Stimulated activated effector memory CD8-positive, alpha-beta T cell treated with anti-CD3 and anti-CD28 coated beads, Interleukin-12 subunit alpha, Interleukin-12 subunit beta, amount 100 ng/mL, for 72 hours (primary cell): Measurements from ENCODE around the gene IREB2.
"Not testable (repeated sequence)": the region's sequence is repeated elsewhere in the genome, so short reads cannot be mapped to it uniquely, and the experiment has no call there.

ENCODE experiments used
- ATAC-seq: fragments of 150-1000 bp; cut with Tn5 transposase; 2 replicates; pipeline ENCODE4 v1.10.0; 2021
- DNase-seq, 2 donors: peaks; one replicate each; pipeline ENCODE4 v3.0.0; 2021 to 2022; ENCODE audit warnings: low spot score in 2 of 2
- H3K27ac Mint-ChIP-seq: one replicate; pipeline ENCODE4 v1.8.0; 2022; ENCODE audit warnings: mild to moderate bottlenecking, mixed read lengths
- H3K36me3 Mint-ChIP-seq: one replicate; pipeline ENCODE4 v1.8.0; 2022; ENCODE audit warnings: mild to moderate bottlenecking, mixed read lengths
- H3K4me1 Mint-ChIP-seq: one replicate; pipeline ENCODE4 v1.8.0; 2022; ENCODE audit warnings: mixed read lengths
- H3K4me3 Mint-ChIP-seq: one replicate; pipeline ENCODE4 v1.8.0; 2022; ENCODE audit warnings: mild to moderate bottlenecking, mixed read lengths
- H3K9me3 Mint-ChIP-seq: one replicate; pipeline ENCODE4 v1.8.0; 2022; ENCODE audit warnings: mixed read lengths

The IREB2 gene

GRCh38 chr15:78527325-78527724 lies 89.3 kb downstream of the IREB2 start:
- H3K4me1 Mint-ChIP-seq = no peaks in the 10 kb centered on the region
- DNase-seq = no peak
- H3K9me3 Mint-ChIP-seq = no peaks in the 10 kb centered on the region
- H3K4me3 Mint-ChIP-seq = no peak overlapping the region
- H3K27ac Mint-ChIP-seq = no peak overlapping the region
- no peak for ATAC-seq
- no peaks in the 10 kb centered on the region for H3K36me3 Mint-ChIP-seq

- DNase-seq (no peak), ATAC-seq (no peak)
- Mint-ChIP-seq H3K36me3 (no peaks in the 10 kb centered on the region), H3K4me3 (no peak overlapping the region), H3K9me3 (no peaks in the 10 kb centered on the region), H3K4me1 (no peaks in the 10 kb centered on the region), H3K27ac (no peak overlapping the region)
Measured at GRCh38 chr15:78533331-78533730, 95.3 kb downstream of the IREB2 start.

- Mint-ChIP-seq H3K27ac (no peak overlapping the region), H3K4me1 (no peaks in the 10 kb centered on the region), H3K4me3 (no peak overlapping the region), H3K36me3 (peaks cover 17% of the 10 kb centered on the region), H3K9me3 (no peaks in the 10 kb centered on the region)
- ATAC-seq (no peak), DNase-seq (no peak)
Measured at GRCh38 chr15:78536134-78536533, 98.1 kb downstream of the IREB2 start.

GRCh38 chr15:78537266-78537905 lies 99.4 kb downstream of the IREB2 start:
- Mint-ChIP-seq H3K4me1 (peaks cover 11% of the 10 kb centered on the region), H3K4me3 (no peak overlapping the region), H3K9me3 (no peaks in the 10 kb centered on the region), H3K27ac (no peak overlapping the region), H3K36me3 (peaks cover 28% of the 10 kb centered on the region)
- no peak for DNase-seq
- ATAC-seq = no peak

GRCh38 chr15:78538358-78538757 lies 100.3 kb downstream of the IREB2 start:
- no peaks in the 10 kb centered on the region for H3K9me3 Mint-ChIP-seq
- no peak overlapping the region for H3K4me3 Mint-ChIP-seq
- H3K36me3 Mint-ChIP-seq = peaks cover 38% of the 10 kb centered on the region
- no peak for ATAC-seq
- peaks cover 20% of the 10 kb centered on the region for H3K4me1 Mint-ChIP-seq
- no peak overlapping the region for H3K27ac Mint-ChIP-seq
- no peak for DNase-seq

- not testable (repeated sequence) for ATAC-seq, DNase-seq, H3K9me3 Mint-ChIP-seq
- Mint-ChIP-seq H3K4me1 (peaks cover 20% of the 10 kb centered on the region), H3K36me3 (peaks cover 50% of the 10 kb centered on the region), H3K27ac (peak overlapping the region; percentile 99), H3K4me3 (peak overlapping the region; percentile 73)
Measured at GRCh38 chr15:78539464-78540140, 101.6 kb downstream of the IREB2 start.

GRCh38 chr15:78540141-78540870 lies 102.3 kb downstream of the IREB2 start, which contains the start of gene PSMA4:
Gene PSMA4 (plus strand): TSS chr15:78540444. CDS start chr15:78541928, 1,484 bp downstream.
- DNase-seq = peak; percentile 95 to 98
- H3K36me3 Mint-ChIP-seq = peaks cover 57% of the 10 kb centered on the region
- ATAC-seq = peak; percentile 96
- H3K4me3 Mint-ChIP-seq = peak within 1 kb of the TSS; percentile 73
- H3K9me3 Mint-ChIP-seq = no peaks in the 10 kb centered on the region
- H3K4me1 Mint-ChIP-seq = peaks cover 20% of the 10 kb centered on the region
- H3K27ac Mint-ChIP-seq = peak within 1 kb of the TSS; percentile 99

GRCh38 chr15:78540871-78541743 lies 103.1 kb downstream of the IREB2 start:
- ATAC-seq = no peak
- Mint-ChIP-seq H3K36me3 (peaks cover 65% of the 10 kb centered on the region), H3K27ac (peak overlapping the region; percentile 99), H3K9me3 (no peaks in the 10 kb centered on the region), H3K4me1 (peaks cover 20% of the 10 kb centered on the region), H3K4me3 (peak overlapping the region; percentile 73)
- no peak for DNase-seq

- H3K4me3 Mint-ChIP-seq = peak overlapping the region; percentile 73
- peaks cover 20% of the 10 kb centered on the region for H3K4me1 Mint-ChIP-seq
- peak overlapping the region; percentile 99 for H3K27ac Mint-ChIP-seq
- no peak for ATAC-seq
- H3K36me3 Mint-ChIP-seq = peaks cover 71% of the 10 kb centered on the region
- no peaks in the 10 kb centered on the region for H3K9me3 Mint-ChIP-seq
- DNase-seq = no peak
Measured at GRCh38 chr15:78541744-78542034, 103.7 kb downstream of the IREB2 start.

- Mint-ChIP-seq H3K36me3 (peaks cover 80% of the 10 kb centered on the region), H3K4me1 (peaks cover 20% of the 10 kb centered on the region), H3K4me3 (peak overlapping the region; percentile 73), H3K27ac (peak overlapping the region; percentile 99), H3K9me3 (no peaks in the 10 kb centered on the region)
- DNase-seq = no peak
- no peak for ATAC-seq
Measured at GRCh38 chr15:78542647-78543046, 104.6 kb downstream of the IREB2 start.

- DNase-seq (no peak), ATAC-seq (no peak)
- Mint-ChIP-seq H3K36me3 (peaks cover 64% of the 10 kb centered on the region), H3K4me1 (no peaks in the 10 kb centered on the region), H3K27ac (no peak overlapping the region), H3K9me3 (no peaks in the 10 kb centered on the region), H3K4me3 (no peak overlapping the region)
Measured at GRCh38 chr15:78550194-78550593, 112.2 kb downstream of the IREB2 start.

GRCh38 chr15:78550815-78551214 lies 112.8 kb downstream of the IREB2 start:
- Mint-ChIP-seq H3K9me3 (no peaks in the 10 kb centered on the region), H3K4me1 (no peaks in the 10 kb centered on the region), H3K36me3 (peaks cover 58% of the 10 kb centered on the region), H3K27ac (no peak overlapping the region), H3K4me3 (no peak overlapping the region)
- ATAC-seq (no peak), DNase-seq (no peak)
